ENCODE data around the gene CHST7.

DNA sequence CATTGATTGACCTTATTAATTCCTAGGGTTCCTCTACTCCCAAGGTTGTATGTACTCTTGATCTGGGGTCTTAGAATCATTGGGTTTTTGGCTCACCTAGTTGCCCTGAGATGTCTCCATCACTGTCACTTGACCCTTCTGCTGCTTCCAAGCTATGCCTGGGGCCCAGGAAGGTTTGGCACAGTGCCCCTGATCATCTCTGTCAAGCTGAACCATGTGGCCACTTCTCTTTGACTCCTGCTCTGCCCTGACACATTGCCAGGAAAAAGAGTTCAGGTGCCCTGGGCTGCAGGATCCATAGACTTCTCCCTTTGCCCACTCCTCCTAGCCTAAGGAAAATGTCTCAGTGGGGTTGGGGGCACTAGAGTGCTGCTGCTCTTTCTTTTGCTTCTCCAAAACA, 3.9 kb upstream of the CHST7 start:
- TF ChIP-seq, protein P1, sequence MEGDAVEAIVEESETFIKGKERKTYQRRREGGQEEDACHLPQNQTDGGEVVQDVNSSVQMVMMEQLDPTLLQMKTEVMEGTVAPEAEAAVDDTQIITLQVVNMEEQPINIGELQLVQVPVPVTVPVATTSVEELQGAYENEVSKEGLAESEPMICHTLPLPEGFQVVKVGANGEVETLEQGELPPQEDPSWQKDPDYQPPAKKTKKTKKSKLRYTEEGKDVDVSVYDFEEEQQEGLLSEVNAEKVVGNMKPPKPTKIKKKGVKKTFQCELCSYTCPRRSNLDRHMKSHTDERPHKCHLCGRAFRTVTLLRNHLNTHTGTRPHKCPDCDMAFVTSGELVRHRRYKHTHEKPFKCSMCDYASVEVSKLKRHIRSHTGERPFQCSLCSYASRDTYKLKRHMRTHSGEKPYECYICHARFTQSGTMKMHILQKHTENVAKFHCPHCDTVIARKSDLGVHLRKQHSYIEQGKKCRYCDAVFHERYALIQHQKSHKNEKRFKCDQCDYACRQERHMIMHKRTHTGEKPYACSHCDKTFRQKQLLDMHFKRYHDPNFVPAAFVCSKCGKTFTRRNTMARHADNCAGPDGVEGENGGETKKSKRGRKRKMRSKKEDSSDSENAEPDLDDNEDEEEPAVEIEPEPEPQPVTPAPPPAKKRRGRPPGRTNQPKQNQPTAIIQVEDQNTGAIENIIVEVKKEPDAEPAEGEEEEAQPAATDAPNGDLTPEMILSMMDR (IDR thresholded peaks at IDR 0.05; ENCODE audit: low read depth, low read length) = no peak
- TF ChIP-seq EZH2phosphoT487 (IDR thresholded peaks at IDR 0.05; ENCODE audit: low read depth) = no peak
